ENCODE results near the gene LAMC1.
A peak's percentile ranks its signal among the peaks of the same experiment; 100 is the strongest.
"Not testable (repeated sequence)": the region's sequence is repeated elsewhere in the genome, so short reads cannot be mapped to it uniquely, and the experiment has no call there.

Gene LAMC1

DNA sequence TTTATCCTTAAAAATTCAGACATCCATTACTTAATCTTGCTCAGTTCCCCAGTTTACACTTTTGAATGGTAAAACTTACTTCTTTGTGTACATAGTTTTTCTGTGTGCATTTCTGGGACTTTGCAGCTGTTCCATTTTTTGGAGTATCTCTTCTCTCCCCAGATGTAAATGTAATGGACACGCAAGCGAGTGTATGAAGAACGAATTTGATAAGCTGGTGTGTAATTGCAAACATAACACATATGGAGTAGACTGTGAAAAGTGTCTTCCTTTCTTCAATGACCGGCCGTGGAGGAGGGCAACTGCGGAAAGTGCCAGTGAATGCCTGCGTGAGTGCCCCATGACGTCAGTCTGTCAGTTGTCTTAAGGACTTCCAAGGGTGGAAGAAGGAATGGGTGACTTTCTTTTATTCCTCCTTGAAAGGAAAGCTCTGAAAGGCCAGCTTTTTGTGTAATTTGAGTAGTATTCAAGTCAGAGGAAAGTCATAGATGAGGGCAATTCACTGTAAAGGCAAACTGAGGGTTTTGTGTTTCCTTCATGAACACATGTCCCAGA lies 87.2 kb downstream of the LAMC1 start:
- DNase-seq, result no peak

DNA sequence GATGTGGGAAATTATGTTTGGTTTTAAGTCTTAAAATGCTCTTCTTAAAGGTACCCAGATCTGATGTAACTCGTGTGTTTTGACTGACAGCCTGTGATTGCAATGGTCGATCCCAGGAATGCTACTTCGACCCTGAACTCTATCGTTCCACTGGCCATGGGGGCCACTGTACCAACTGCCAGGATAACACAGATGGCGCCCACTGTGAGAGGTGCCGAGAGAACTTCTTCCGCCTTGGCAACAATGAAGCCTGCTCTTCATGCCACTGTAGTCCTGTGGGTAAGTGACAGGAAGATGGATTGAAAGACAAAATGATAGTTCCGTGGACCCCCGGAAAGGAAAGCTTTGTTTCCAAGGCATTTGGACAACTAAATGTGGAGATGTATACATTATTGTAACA lies 91.2 kb downstream of the LAMC1 start:
- DNase-seq, result no peak

DNA sequence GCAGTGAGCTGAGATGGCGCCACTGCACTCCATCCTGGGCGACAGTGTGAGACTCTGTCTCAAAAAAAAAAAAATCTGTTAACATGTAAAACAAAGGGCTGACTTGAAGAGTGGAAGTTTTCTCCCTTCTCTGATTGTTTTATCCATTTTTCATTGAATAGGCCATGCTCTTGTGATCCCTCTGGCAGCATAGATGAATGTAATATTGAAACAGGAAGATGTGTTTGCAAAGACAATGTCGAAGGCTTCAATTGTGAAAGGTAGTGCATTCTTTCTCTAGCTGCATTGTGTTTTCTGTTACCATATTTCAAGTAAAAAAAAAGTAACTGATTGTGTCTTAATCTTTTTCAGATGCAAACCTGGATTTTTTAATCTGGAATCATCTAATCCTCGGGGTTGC lies 93.2 kb downstream of the LAMC1 start:
- DNase-seq, result no peak

DNA sequence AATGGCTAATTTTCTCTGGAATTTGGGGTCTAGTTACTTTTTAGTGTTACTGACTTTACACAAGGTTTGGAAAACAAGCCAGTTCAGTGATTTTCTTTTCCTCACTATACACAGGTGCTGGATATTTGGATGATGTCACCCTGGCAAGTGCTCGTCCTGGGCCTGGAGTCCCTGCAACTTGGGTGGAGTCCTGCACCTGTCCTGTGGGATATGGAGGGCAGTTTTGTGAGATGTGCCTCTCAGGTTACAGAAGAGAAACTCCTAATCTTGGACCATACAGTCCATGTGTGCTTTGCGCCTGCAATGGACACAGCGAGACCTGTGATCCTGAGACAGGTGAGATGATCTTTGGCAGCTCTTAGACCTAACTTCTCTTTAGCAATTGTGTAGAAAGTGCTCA lies 98.4 kb downstream of the LAMC1 start:
- no peak for DNase-seq

DNA sequence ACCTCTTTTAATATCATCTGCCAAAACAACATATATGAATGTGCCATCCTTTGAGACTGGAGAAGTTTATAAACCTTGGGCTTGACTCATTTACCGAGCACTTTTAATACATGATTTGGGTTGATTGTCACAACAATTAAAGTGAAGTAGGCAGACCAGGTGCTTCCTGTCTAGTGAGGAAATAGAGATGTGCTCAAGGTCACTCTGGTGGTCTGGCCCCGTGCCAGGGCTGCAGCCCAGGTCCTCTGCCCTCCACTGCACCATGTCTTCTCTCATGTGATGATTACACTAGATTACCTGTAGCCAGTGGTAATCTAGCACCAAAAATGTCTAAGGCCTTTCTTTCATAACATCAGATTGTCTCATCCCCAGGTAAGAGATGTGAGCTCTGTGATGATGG lies 101.0 kb downstream of the LAMC1 start:
- no peak for DNase-seq

DNA sequence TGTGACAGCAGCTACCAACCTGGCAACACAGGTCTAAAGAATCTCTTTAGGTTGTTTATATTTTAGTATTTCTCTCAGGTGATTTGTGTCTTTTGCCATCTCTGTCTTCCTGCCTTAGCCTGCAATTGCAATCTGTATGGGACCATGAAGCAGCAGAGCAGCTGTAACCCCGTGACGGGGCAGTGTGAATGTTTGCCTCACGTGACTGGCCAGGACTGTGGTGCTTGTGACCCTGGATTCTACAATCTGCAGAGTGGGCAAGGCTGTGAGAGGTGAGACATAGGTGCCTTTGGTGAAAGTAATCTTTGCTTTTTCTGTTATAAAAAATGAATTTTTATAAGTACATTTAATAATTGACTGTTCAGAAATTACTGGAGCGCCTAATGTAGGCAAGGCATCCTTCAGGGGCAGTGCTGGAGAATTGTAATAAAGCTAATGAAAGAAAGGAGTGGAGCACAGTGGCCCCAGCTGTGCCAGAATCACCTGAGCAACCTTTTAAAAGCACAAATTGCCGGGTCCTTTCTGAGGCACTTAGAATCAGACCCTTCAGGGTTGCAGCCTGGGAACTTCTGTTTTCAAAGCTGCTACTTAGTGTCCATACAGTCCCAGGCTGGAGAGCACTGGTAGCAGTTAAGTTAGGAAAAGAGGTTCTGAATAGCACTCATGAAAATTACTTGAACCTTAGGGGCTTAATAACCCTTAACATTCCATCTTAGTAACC lies 102.2 kb downstream of the LAMC1 start:
- no peak for DNase-seq

DNA sequence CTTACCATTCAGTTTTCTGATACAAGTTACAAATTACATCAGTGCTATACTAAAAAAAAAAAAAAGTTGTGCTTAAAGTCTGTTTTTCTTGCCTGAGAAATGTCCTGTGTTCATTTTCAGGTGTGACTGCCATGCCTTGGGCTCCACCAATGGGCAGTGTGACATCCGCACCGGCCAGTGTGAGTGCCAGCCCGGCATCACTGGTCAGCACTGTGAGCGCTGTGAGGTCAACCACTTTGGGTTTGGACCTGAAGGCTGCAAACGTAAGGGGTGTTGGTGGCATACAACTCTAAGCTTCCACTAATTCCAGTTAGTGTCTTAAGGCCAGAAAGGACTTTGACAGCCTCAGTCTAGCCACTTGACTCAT lies 102.8 kb downstream of the LAMC1 start:
- no peak for DNase-seq

DNA sequence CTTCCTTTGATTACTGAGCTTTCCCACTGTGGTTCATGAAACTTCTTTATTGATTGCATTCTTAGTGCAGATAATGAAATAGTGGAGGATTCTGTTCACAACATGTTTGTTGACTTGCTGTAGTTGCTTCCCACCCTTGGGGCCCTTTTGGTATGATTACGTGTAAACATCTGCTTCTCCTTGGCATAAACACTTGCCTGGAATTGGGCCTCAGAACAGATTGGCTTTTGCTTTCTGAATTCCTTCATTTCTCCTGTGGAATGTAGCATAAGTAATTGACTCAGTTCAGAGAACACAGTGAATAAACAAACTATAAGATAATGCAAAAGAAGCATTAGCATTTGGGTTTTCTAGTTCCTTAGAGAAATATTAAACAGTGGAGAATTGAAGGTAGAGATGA lies 103.3 kb downstream of the LAMC1 start:
- no peak for DNase-seq

DNA sequence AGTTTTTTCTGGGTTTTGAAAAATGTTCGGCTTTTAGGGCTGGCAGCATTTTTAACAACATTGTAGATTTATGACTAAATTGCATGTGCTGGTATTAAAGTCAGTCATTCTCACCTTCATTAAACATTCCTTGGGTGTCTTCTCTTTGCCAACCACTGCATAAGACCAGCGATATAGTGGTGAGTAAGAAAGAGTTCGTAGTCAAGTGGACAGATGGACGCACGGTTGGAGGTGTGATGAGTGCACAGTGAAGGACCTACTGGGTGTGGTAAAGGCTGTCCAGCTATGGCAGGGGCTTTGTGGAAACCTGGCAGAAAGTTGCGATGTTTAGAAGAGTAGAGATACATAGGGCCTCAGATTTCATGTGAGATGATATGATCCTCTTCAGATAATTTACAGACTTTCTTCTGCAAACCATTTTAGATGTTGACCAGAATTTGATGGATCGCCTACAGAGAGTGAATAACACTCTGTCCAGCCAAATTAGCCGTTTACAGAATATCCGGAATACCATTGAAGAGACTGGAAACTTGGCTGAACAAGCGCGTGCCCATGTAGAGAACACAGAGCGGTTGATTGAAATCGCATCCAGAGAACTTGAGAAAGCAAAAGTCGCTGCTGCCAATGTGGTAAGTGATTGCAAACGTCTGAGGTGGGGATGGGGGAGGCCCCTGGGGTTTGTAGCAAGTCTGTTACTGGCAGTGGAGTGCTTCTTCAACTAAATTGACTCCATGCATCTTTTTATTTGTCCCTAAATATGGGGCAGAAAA lies 106.9 kb downstream of the LAMC1 start:
- no peak for DNase-seq

DNA sequence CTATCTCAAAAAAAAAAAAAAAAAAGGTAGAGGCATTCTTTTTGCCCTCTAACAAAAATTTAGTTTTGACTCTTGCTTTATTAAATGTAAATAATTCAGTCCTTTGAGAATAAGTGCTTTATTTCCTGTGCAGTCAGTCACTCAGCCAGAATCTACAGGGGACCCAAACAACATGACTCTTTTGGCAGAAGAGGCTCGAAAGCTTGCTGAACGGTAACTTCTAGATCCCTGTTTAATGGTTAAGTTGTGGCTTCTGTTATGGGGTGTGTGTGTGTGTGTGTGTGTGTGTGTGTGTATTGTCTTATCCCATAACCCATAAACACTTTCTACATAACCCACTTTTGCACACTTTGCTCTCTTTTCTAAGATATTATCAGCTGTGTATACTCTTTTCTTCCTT lies 107.9 kb downstream of the LAMC1 start:
- DNase-seq, result no peak

DNA sequence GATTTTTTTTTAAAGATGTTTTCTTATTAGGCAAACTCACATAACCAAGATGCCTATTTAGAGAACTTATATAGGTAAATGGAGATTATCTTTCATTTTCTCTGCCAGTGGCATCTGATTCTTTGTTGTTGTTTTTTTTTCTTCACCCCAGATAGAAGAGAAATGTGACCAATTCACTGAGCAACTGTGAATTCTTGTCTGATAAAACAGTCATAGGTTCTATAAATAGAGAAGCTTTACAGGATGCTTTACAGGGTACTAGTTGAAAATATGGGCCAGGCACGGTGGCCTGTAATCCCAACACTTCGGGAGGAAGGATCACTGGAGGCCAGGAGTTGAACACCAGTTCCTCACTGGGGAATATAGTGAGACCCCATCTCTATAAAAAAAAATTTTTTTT lies 112.1 kb downstream of the LAMC1 start:
- DNase-seq, result no peak

DNA sequence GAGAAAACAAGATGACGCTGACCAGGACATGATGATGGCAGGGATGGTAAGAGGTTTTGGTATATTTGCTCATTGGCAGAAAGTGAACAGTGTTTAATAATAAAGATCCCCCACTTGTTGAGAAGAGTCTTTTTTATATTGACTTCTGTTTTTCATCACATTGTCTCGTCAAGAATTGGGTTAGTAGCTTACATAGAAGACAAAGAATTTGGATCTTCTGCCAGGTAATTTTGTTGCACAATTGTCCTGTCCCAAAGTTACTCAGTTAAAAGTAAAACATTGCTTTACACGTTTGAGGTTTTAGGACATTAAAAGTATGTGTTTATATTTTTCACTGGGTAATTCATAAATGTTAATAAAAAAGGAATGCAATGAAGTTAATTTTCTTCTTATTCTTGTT lies 114.6 kb downstream of the LAMC1 start:
- DNase-seq, result no peak

DNA sequence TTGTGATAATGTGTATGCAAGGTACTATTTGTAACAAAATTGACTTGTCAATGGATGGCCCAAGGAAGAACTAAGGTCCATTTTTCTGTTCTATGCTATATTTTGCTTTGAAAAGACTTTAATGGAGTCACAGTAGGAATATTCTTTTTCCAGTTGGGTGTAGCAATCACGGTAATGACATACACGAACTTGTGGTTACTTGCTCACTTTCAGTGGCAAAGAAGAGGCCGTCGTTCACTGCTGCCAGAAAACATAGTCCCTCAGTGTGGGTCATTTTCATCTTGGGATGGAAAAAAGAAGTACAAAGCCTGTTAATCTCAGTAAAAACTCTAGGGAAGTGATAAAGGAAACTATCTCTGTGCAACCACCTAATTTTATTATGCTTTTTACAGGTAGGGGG lies 115.1 kb downstream of the LAMC1 start:
- no peak for DNase-seq

DNA sequence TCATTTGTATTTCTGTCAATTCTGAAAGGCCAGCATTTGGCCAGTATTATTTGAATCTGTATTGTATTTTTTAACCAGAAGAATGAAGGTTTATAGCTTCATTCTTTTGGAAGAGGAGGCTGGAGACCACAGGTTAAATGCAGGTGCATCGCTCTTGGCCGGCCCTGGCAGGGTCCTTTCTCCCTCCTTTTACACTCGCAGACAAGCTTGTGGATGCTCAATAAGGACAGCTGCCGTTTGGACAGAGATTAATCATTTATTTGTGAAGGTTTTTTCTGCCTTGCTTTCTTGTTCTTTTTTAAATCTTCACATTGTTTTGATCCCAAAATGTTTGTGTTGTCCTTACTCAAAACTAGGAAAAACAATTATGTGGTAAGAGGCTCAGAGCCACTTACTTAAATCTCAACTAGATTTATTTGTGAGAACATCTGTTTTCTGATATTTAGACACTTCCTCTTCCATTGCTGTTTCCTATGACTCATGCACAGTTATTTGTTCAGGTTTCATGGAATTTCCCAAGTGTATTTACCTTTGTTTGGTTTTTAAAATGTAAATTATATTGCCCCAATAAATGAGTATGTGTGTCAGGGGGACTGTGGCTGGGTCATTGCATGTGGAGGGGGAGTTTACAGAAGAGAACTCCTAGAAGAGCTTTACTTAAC lies 116.2 kb downstream of the LAMC1 start:
- peak in 1 of 2 experiments; percentile 34 for DNase-seq

DNA sequence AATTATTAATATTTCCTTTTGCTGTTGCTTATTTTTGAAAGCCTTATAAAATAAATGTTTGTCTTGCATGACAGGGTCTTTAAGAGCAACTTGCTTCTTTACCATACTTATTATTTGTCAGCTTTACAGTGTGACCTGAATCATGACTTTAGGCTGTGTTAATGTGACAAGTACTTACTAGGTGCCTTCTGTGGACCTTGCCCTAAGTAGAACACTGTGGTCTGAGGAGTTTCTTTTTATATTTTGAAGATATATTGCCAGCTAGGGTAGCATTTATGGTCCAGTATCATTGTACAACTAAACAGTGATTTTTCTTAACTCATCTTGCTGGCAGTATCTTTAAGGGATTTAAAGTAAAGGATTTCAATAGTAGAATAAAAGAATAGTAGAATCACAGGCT lies 117.4 kb downstream of the LAMC1 start:
- no peak for DNase-seq

DNA sequence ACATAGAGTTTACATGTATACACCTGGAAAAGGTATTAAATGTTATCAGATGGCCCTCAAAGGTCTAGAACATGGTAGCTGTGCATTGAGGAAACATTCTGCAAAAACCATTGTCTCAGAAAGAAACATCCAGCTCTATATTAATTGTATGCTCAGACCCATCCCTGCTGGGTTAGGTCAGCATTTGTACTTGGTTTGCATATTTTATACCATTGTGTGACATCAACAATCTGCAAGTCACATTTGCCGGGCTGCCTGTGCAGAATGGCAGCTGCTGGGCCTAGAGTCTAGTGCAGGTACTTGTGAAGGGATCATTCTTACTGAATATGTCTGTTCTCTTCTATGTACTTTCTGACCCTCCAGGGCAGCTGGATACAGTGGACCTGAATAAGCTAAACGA lies 119.0 kb downstream of the LAMC1 start:
- DNase-seq, result no peak

DNA sequence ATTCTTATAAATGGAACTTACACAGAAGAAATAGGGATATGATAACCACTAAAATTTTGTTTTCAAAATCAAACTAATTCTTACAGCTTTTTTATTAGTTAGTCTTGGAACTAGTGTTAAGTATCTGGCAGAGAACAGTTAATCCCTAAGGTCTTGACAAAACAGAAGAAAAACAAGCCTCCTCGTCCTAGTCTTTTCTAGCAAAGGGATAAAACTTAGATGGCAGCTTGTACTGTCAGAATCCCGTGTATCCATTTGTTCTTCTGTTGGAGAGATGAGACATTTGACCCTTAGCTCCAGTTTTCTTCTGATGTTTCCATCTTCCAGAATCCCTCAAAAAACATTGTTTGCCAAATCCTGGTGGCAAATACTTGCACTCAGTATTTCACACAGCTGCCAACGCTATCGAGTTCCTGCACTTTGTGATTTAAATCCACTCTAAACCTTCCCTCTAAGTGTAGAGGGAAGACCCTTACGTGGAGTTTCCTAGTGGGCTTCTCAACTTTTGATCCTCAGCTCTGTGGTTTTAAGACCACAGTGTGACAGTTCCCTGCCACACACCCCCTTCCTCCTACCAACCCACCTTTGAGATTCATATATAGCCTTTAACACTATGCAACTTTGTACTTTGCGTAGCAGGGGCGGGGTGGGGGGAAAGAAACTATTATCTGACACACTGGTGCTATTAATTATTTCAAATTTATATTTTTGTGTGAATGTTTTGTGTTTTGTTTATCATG lies 120.5 kb downstream of the LAMC1 start:
- DNase-seq, result no peak

DNA sequence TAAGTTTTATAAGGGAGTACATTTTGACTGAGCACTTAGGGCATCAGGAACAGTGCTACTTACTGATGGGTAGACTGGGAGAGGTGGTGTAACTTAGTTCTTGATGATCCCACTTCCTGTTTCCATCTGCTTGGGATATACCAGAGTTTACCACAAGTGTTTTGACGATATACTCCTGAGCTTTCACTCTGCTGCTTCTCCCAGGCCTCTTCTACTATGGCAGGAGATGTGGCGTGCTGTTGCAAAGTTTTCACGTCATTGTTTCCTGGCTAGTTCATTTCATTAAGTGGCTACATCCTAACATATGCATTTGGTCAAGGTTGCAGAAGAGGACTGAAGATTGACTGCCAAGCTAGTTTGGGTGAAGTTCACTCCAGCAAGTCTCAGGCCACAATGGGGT lies 121.5 kb downstream of the LAMC1 start:
- no peak for DNase-seq

DNA sequence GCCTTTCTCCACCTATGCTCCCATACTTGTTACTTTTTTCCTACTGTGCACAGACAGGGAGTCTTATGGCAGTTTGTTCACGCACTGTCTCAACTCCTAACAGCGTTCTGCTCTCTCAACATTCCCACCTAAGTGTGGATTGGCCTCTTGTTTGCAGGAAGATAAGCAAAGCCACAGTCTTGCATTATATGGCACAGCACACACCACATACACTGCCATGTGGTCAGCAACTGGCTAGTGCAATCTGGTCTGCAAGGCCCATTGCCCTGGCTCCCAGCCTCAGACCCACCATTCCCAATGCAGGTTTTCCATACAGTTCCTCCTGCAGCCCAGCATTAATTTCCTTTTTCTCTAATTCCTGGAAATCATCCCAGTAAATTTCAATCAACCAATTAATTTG lies 124.5 kb downstream of the LAMC1 start:
- no peak for DNase-seq

DNA sequence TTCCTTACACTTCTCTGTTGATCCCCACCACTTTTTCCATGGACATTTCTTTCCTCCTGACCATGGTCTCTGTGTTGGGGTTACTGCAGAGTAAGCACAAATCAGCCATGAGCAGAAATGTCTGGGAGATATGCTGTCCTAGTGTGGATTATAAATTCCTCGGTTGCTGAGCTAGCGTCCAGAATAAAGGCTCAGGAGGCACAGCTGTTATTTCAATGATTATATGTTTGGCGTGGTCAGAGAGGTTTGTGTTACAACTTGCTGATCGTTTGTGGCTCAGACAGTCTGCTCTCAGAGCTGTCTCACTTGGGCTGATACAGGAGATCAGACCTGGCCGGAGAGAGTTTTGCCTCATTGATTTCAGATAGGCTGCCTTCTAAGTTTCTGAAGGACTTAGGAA lies 125.4 kb downstream of the LAMC1 start:
- no peak for DNase-seq

DNA sequence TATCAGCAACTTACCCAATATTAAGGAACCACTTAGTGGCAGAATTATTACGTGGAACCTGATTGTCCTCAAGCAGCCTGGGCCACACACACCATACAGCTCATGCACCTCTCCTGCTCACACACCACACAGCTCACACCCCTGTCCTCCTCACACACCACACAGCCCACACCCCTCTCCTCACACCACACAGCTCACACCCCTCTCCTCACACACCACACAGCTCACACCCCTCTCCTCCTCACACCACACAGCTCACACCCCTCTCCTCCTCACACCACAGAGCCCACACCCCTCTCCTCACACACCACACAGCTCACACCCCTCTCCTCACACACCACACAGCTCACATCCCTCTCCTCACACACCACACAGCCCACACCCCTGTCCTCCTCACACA lies 126.1 kb downstream of the LAMC1 start:
- DNase-seq, result no peak

DNA sequence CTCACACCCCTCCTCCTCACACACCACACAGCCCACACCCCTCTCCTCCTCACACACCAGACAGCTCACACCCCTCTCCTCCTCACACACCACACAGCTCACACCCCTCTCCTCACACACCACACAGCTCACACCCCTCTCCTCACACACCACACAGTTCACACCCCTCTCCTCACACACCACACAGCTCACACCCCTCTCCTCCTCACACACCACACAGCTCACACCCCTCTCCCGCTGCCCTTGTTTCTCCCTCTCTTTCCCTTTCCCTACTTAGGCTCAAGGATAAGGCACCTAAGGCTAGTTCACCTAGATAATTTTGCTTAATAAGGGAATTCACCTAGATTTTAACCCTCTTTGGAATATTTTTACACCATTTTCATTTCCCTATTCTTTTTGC lies 126.8 kb downstream of the LAMC1 start:
- DNase-seq, result not testable (repeated sequence)

DNA sequence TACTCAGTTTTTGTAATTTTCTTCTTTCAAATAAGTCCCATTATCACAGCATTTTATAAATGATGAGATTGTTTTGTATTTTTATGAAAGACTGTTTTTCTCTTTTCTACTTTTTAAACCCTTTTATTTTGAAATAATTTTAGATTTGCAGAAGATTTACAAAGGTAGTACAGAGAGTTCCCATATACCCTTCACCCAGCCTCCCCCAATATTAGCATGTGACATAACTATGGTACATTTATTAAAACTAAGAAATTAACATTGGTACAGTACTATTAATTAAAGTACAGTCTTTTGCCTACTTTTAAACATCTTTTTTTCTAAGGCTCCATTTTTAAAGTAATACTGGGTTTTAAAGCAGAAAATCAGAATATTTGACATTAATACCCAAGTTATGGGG lies 127.2 kb downstream of the LAMC1 start:
- no peak for DNase-seq
